Memory B cell (primary cell): ENCODE data around the gene TRIM41.
"Not testable (repeated sequence)": the region's sequence is repeated elsewhere in the genome, so short reads cannot be mapped to it uniquely, and the experiment has no call there.

ENCODE experiments used
- ATAC-seq: fragments of 150-1000 bp; cut with Tn5 transposase; 2 replicates; pipeline ENCODE4 v1.10.0; 2021; ENCODE audit warnings: low read depth, mild to moderate bottlenecking, moderate library complexity
- DNase-seq, 2 donors: peaks; one replicate each; pipeline ENCODE4 v3.0.0; 2022; ENCODE audit warnings: low spot score in 2 of 2
- H3K27ac Mint-ChIP-seq: one replicate; pipeline ENCODE4 v1.8.0; 2022; ENCODE audit warnings: mild to moderate bottlenecking, moderate library complexity, mixed read lengths
- H3K27me3 Mint-ChIP-seq: one replicate; pipeline ENCODE4 v1.8.0; 2022; ENCODE audit warnings: mixed read lengths
- H3K36me3 Mint-ChIP-seq: one replicate; pipeline ENCODE4 v1.8.0; 2022; ENCODE audit warnings: mild to moderate bottlenecking, mixed read lengths
- H3K4me1 Mint-ChIP-seq: one replicate; pipeline ENCODE4 v1.8.0; 2022; ENCODE audit warnings: mixed read lengths
- H3K4me3 Mint-ChIP-seq: one replicate; pipeline ENCODE4 v1.8.0; 2022; ENCODE audit warnings: mild to moderate bottlenecking, moderate library complexity, mixed read lengths
- H3K9me3 Mint-ChIP-seq: one replicate; pipeline ENCODE4 v1.8.0; 2022; ENCODE audit warnings: mixed read lengths

The TRIM41 gene

GRCh38 chr5:181255836-181256578 lies 32.9 kb downstream of the TRIM41 start:
- Mint-ChIP-seq H3K9me3 (no peaks in the 10 kb centered on the region), H3K27ac (peak overlapping the region; percentile 20), H3K4me1 (peaks cover 38% of the 10 kb centered on the region), H3K27me3 (no peaks in the 10 kb centered on the region), H3K4me3 (no peak overlapping the region), H3K36me3 (peaks cover 11% of the 10 kb centered on the region)
- ATAC-seq (no peak), DNase-seq (no peak)

- peaks cover 8% of the 10 kb centered on the region for H3K36me3 Mint-ChIP-seq
- H3K27ac Mint-ChIP-seq = peak overlapping the region; percentile 90
- no peaks in the 10 kb centered on the region for H3K27me3 Mint-ChIP-seq
- no peak for DNase-seq
- H3K4me1 Mint-ChIP-seq = peaks cover 33% of the 10 kb centered on the region
- H3K4me3 Mint-ChIP-seq = peak overlapping the region; percentile 96
- no peak for ATAC-seq
- no peaks in the 10 kb centered on the region for H3K9me3 Mint-ChIP-seq
Observed at GRCh38 chr5:181258576-181258975, 35.5 kb downstream of the TRIM41 start.

- H3K9me3 Mint-ChIP-seq = no peaks in the 10 kb centered on the region
- H3K27ac Mint-ChIP-seq = peak overlapping the region; percentile 90
- DNase-seq (no peak), ATAC-seq (no peak)
- peaks cover 11% of the 10 kb centered on the region for H3K36me3 Mint-ChIP-seq
- H3K27me3 Mint-ChIP-seq = no peaks in the 10 kb centered on the region
- peak overlapping the region; percentile 96 for H3K4me3 Mint-ChIP-seq
- peaks cover 33% of the 10 kb centered on the region for H3K4me1 Mint-ChIP-seq
Observed at GRCh38 chr5:181259283-181259682, 36.2 kb downstream of the TRIM41 start.

- ATAC-seq = no peak
- Mint-ChIP-seq H3K9me3 (no peaks in the 10 kb centered on the region), H3K27ac (peak overlapping the region; percentile 90), H3K36me3 (peaks cover 8% of the 10 kb centered on the region), H3K4me3 (peak overlapping the region; percentile 96), H3K27me3 (no peaks in the 10 kb centered on the region), H3K4me1 (peaks cover 29% of the 10 kb centered on the region)
- DNase-seq = no peak
Observed at GRCh38 chr5:181259974-181260719, 37.1 kb downstream of the TRIM41 start.

GRCh38 chr5:181260720-181261319 lies 37.7 kb downstream of the TRIM41 start, which contains the start of gene TRIM52:
Gene TRIM52, minus strand, starts transcription at chr5:181261143. Its CDS starts 330 bp downstream, at chr5:181260813.
- peaks cover 8% of the 10 kb centered on the region for H3K36me3 Mint-ChIP-seq
- H3K27ac Mint-ChIP-seq = peak within 1 kb of the TSS; percentile 90
- H3K27me3 Mint-ChIP-seq = no peaks in the 10 kb centered on the region
- DNase-seq = peak; percentile 87 to 91
- peaks cover 27% of the 10 kb centered on the region for H3K4me1 Mint-ChIP-seq
- H3K4me3 Mint-ChIP-seq = peak within 1 kb of the TSS; percentile 96
- no peaks in the 10 kb centered on the region for H3K9me3 Mint-ChIP-seq
- peak; percentile 82 for ATAC-seq

- H3K4me3 Mint-ChIP-seq = peak overlapping the region; percentile 96
- DNase-seq (peak; percentile 70 to 81), ATAC-seq (peak; percentile 63)
- H3K27ac Mint-ChIP-seq = peak overlapping the region; percentile 90
- no peaks in the 10 kb centered on the region for H3K27me3 Mint-ChIP-seq
- H3K9me3 Mint-ChIP-seq = no peaks in the 10 kb centered on the region
- peaks cover 24% of the 10 kb centered on the region for H3K4me1 Mint-ChIP-seq
- H3K36me3 Mint-ChIP-seq = peaks cover 9% of the 10 kb centered on the region
Observed at GRCh38 chr5:181261320-181262049, 38.4 kb downstream of the TRIM41 start.

- peaks cover 23% of the 10 kb centered on the region for H3K4me1 Mint-ChIP-seq
- H3K4me3 Mint-ChIP-seq = no peak overlapping the region
- H3K27ac Mint-ChIP-seq = no peak overlapping the region
Observed at GRCh38 chr5:181263633-181264032, 40.6 kb downstream of the TRIM41 start.

GRCh38 chr5:181265092-181265671 lies 42.1 kb downstream of the TRIM41 start:
- ATAC-seq (no peak), DNase-seq (no peak)
- Mint-ChIP-seq H3K27me3 (no peaks in the 10 kb centered on the region), H3K9me3 (no peaks in the 10 kb centered on the region), H3K4me1 (peaks cover 9% of the 10 kb centered on the region), H3K4me3 (no peak overlapping the region), H3K36me3 (peaks cover 9% of the 10 kb centered on the region), H3K27ac (no peak overlapping the region)

More at GRCh38 chr5:181263633-181264032, 40.6 kb downstream of the TRIM41 start:
- ATAC-seq = no peak
- H3K9me3 Mint-ChIP-seq = no peaks in the 10 kb centered on the region
- no peak for DNase-seq
- peaks cover 9% of the 10 kb centered on the region for H3K36me3 Mint-ChIP-seq
- H3K27me3 Mint-ChIP-seq = no peaks in the 10 kb centered on the region

GRCh38 chr5:181267291-181267904 lies 44.3 kb downstream of the TRIM41 start:
- ATAC-seq, H3K27ac Mint-ChIP-seq, H3K27me3 Mint-ChIP-seq, H3K4me3 Mint-ChIP-seq, H3K9me3 Mint-ChIP-seq, H3K36me3 Mint-ChIP-seq, H3K4me1 Mint-ChIP-seq: not testable (repeated sequence)
- peak in 1 of 2 donors; percentile 0 for DNase-seq

GRCh38 chr5:181267907-181268306 lies 44.8 kb downstream of the TRIM41 start:
- not testable (repeated sequence) for H3K4me3 Mint-ChIP-seq, DNase-seq, H3K4me1 Mint-ChIP-seq, ATAC-seq, H3K27ac Mint-ChIP-seq, H3K9me3 Mint-ChIP-seq, H3K36me3 Mint-ChIP-seq, H3K27me3 Mint-ChIP-seq

GRCh38 chr5:181271081-181271480 lies 48.0 kb downstream of the TRIM41 start:
- DNase-seq (no peak), ATAC-seq (no peak)
- Mint-ChIP-seq H3K27ac (no peak overlapping the region), H3K9me3 (no peaks in the 10 kb centered on the region), H3K27me3 (no peaks in the 10 kb centered on the region), H3K36me3 (peaks cover under 1% of the 10 kb centered on the region), H3K4me1 (no peaks in the 10 kb centered on the region), H3K4me3 (no peak overlapping the region)

- not testable (repeated sequence) for H3K4me1 Mint-ChIP-seq, H3K36me3 Mint-ChIP-seq, H3K4me3 Mint-ChIP-seq, H3K27ac Mint-ChIP-seq, H3K9me3 Mint-ChIP-seq, DNase-seq, H3K27me3 Mint-ChIP-seq
- ATAC-seq = peak; percentile 46
Observed at GRCh38 chr5:181273433-181273744, 50.3 kb downstream of the TRIM41 start.

- no peak overlapping the region for H3K27ac Mint-ChIP-seq
- no peaks in the 10 kb centered on the region for H3K9me3 Mint-ChIP-seq
- ATAC-seq = no peak
- H3K36me3 Mint-ChIP-seq = no peaks in the 10 kb centered on the region
- no peak for DNase-seq
- H3K4me1 Mint-ChIP-seq = peaks cover 3% of the 10 kb centered on the region
- no peaks in the 10 kb centered on the region for H3K27me3 Mint-ChIP-seq
- no peak overlapping the region for H3K4me3 Mint-ChIP-seq
Observed at GRCh38 chr5:181280251-181280762, 57.2 kb downstream of the TRIM41 start.
